ENCODE measurements around the gene FHOD3. TPM values are rescaled to one million over a fixed set of nuclear protein-coding genes. Genes with fewer than 3 reads are reported as not detected.

The FHOD3 gene
- total RNA-seq, result not detected

- Mint-ChIP-seq H3K4me1 (no peaks in the 10 kb centered on the region), H3K27ac (no peak within 1 kb of the TSS), H3K4me3 (peak within 1 kb of the TSS; percentile 35), H3K36me3 (no peaks in the 10 kb centered on the region), H3K9me3 (no peaks in the 10 kb centered on the region), H3K27me3 (peaks cover 32% of the 10 kb centered on the region)
- DNase-seq, result peak; percentile 23
Observed at GRCh38 chr18:36297417-36298125, at the start of gene FHOD3. Gene FHOD3 (plus strand): TSS chr18:36297713. CDS start chr18:36297836, 123 bp downstream.

- Mint-ChIP-seq H3K4me3 (no peak overlapping the region), H3K27me3 (peaks cover 26% of the 10 kb centered on the region), H3K27ac (no peak overlapping the region)
Observed at GRCh38 chr18:36249392-36249791, 48.1 kb upstream of the FHOD3 start.

GRCh38 chr18:36250827-36251226 is 46.7 kb upstream of the FHOD3 start:
- H3K27ac Mint-ChIP-seq, result no peak overlapping the region
- no peaks in the 10 kb centered on the region for H3K36me3 Mint-ChIP-seq
- H3K27me3 Mint-ChIP-seq, result peaks cover 19% of the 10 kb centered on the region
- H3K4me3 Mint-ChIP-seq, result no peak overlapping the region
- no peaks in the 10 kb centered on the region for H3K4me1 Mint-ChIP-seq
- DNase-seq, result no peak
- peaks cover 5% of the 10 kb centered on the region for H3K9me3 Mint-ChIP-seq

More at GRCh38 chr18:36249392-36249791, 48.1 kb upstream of the FHOD3 start:
- Mint-ChIP-seq H3K36me3 (no peaks in the 10 kb centered on the region), H3K4me1 (no peaks in the 10 kb centered on the region), H3K9me3 (peaks cover 11% of the 10 kb centered on the region)
- DNase-seq, result no peak

- Mint-ChIP-seq H3K4me1 (no peaks in the 10 kb centered on the region), H3K27me3 (peaks cover 11% of the 10 kb centered on the region), H3K36me3 (no peaks in the 10 kb centered on the region), H3K9me3 (no peaks in the 10 kb centered on the region), H3K4me3 (no peak overlapping the region), H3K27ac (no peak overlapping the region)
- DNase-seq, result no peak
Observed at GRCh38 chr18:36255072-36255698, 42.3 kb upstream of the FHOD3 start.

- Mint-ChIP-seq H3K36me3 (no peaks in the 10 kb centered on the region), H3K9me3 (no peaks in the 10 kb centered on the region), H3K27me3 (peaks cover 10% of the 10 kb centered on the region), H3K27ac (no peak overlapping the region), H3K4me1 (no peaks in the 10 kb centered on the region), H3K4me3 (no peak overlapping the region)
- no peak for DNase-seq
Observed at GRCh38 chr18:36256094-36256493, 41.4 kb upstream of the FHOD3 start.

GRCh38 chr18:36262971-36263370 is 34.5 kb upstream of the FHOD3 start:
- no peak for DNase-seq
- no peaks in the 10 kb centered on the region for H3K4me1 Mint-ChIP-seq
- H3K27me3 Mint-ChIP-seq, result peaks cover 4% of the 10 kb centered on the region
- no peak overlapping the region for H3K4me3 Mint-ChIP-seq
- H3K9me3 Mint-ChIP-seq, result no peaks in the 10 kb centered on the region
- H3K27ac Mint-ChIP-seq, result no peak overlapping the region
- no peaks in the 10 kb centered on the region for H3K36me3 Mint-ChIP-seq

- Mint-ChIP-seq H3K27me3 (peaks cover 4% of the 10 kb centered on the region), H3K4me1 (no peaks in the 10 kb centered on the region), H3K36me3 (no peaks in the 10 kb centered on the region), H3K9me3 (no peaks in the 10 kb centered on the region), H3K4me3 (no peak overlapping the region), H3K27ac (no peak overlapping the region)
- DNase-seq, result no peak
Observed at GRCh38 chr18:36264283-36264682, 33.2 kb upstream of the FHOD3 start.

GRCh38 chr18:36265015-36265414 is 32.5 kb upstream of the FHOD3 start:
- H3K9me3 Mint-ChIP-seq, result no peaks in the 10 kb centered on the region
- no peaks in the 10 kb centered on the region for H3K36me3 Mint-ChIP-seq
- no peaks in the 10 kb centered on the region for H3K4me1 Mint-ChIP-seq
- peaks cover 5% of the 10 kb centered on the region for H3K27me3 Mint-ChIP-seq
- no peak overlapping the region for H3K4me3 Mint-ChIP-seq
- no peak for DNase-seq
- H3K27ac Mint-ChIP-seq, result no peak overlapping the region

- no peak for DNase-seq
- H3K4me1 Mint-ChIP-seq, result no peaks in the 10 kb centered on the region
- H3K9me3 Mint-ChIP-seq, result no peaks in the 10 kb centered on the region
- no peak overlapping the region for H3K4me3 Mint-ChIP-seq
- H3K27me3 Mint-ChIP-seq, result peaks cover 9% of the 10 kb centered on the region
- H3K36me3 Mint-ChIP-seq, result no peaks in the 10 kb centered on the region
- no peak overlapping the region for H3K27ac Mint-ChIP-seq
Observed at GRCh38 chr18:36269157-36269556, 28.4 kb upstream of the FHOD3 start.

- DNase-seq, result no peak
- H3K4me3 Mint-ChIP-seq, result no peak overlapping the region
- H3K9me3 Mint-ChIP-seq, result no peaks in the 10 kb centered on the region
- H3K4me1 Mint-ChIP-seq, result no peaks in the 10 kb centered on the region
- H3K27ac Mint-ChIP-seq, result no peak overlapping the region
- H3K36me3 Mint-ChIP-seq, result no peaks in the 10 kb centered on the region
- H3K27me3 Mint-ChIP-seq, result peaks cover 17% of the 10 kb centered on the region
Observed at GRCh38 chr18:36271153-36271552, 26.4 kb upstream of the FHOD3 start.

- no peak overlapping the region for H3K4me3 Mint-ChIP-seq
- H3K9me3 Mint-ChIP-seq, result no peaks in the 10 kb centered on the region
- peaks cover 27% of the 10 kb centered on the region for H3K27me3 Mint-ChIP-seq
- H3K27ac Mint-ChIP-seq, result no peak overlapping the region
- no peak for DNase-seq
- H3K36me3 Mint-ChIP-seq, result no peaks in the 10 kb centered on the region
- H3K4me1 Mint-ChIP-seq, result no peaks in the 10 kb centered on the region
Observed at GRCh38 chr18:36273347-36273746, 24.2 kb upstream of the FHOD3 start.

- no peak for DNase-seq
- no peaks in the 10 kb centered on the region for H3K4me1 Mint-ChIP-seq
- no peak overlapping the region for H3K4me3 Mint-ChIP-seq
- H3K27ac Mint-ChIP-seq, result no peak overlapping the region
- no peaks in the 10 kb centered on the region for H3K36me3 Mint-ChIP-seq
- peaks cover 31% of the 10 kb centered on the region for H3K27me3 Mint-ChIP-seq
- H3K9me3 Mint-ChIP-seq, result no peaks in the 10 kb centered on the region
Observed at GRCh38 chr18:36274083-36274715, 23.3 kb upstream of the FHOD3 start.

- H3K27me3 Mint-ChIP-seq, result peaks cover 38% of the 10 kb centered on the region
- no peak overlapping the region for H3K27ac Mint-ChIP-seq
- H3K4me1 Mint-ChIP-seq, result no peaks in the 10 kb centered on the region
- no peak for DNase-seq
- no peaks in the 10 kb centered on the region for H3K36me3 Mint-ChIP-seq
- no peaks in the 10 kb centered on the region for H3K9me3 Mint-ChIP-seq
- no peak overlapping the region for H3K4me3 Mint-ChIP-seq
Observed at GRCh38 chr18:36275561-36275960, 22.0 kb upstream of the FHOD3 start.

GRCh38 chr18:36279001-36279400 is 18.5 kb upstream of the FHOD3 start:
- DNase-seq, result no peak
- Mint-ChIP-seq H3K27me3 (peaks cover 46% of the 10 kb centered on the region), H3K36me3 (no peaks in the 10 kb centered on the region), H3K4me3 (no peak overlapping the region), H3K4me1 (no peaks in the 10 kb centered on the region), H3K27ac (no peak overlapping the region), H3K9me3 (no peaks in the 10 kb centered on the region)

- no peak overlapping the region for H3K4me3 Mint-ChIP-seq
- no peak for DNase-seq
- H3K36me3 Mint-ChIP-seq, result no peaks in the 10 kb centered on the region
- H3K4me1 Mint-ChIP-seq, result peaks cover 3% of the 10 kb centered on the region
- no peaks in the 10 kb centered on the region for H3K9me3 Mint-ChIP-seq
- peaks cover 48% of the 10 kb centered on the region for H3K27me3 Mint-ChIP-seq
- no peak overlapping the region for H3K27ac Mint-ChIP-seq
Observed at GRCh38 chr18:36281936-36282335, 15.6 kb upstream of the FHOD3 start.
